RKO (cell line): ENCODE measurements around the gene IQSEC3.

Source experiments
- DNase-seq: peaks from one replicate; pipeline ENCODE4 v3.0.0-alpha.2; 2016; ENCODE audit warnings: low spot score

IQSEC3 gene

GRCh38 chr12:138898-139534, 72.4 kb downstream of the IQSEC3 start:
- DNase-seq = no peak

- no peak for DNase-seq
Measured at GRCh38 chr12:139585-139984, 73.0 kb downstream of the IQSEC3 start.

- no peak for DNase-seq
Measured at GRCh38 chr12:140162-140561, 73.6 kb downstream of the IQSEC3 start.

GRCh38 chr12:143964-144649, 77.5 kb downstream of the IQSEC3 start:
- DNase-seq = no peak

- DNase-seq = no peak
Measured at GRCh38 chr12:144650-145284, 78.2 kb downstream of the IQSEC3 start.

- DNase-seq = no peak
Measured at GRCh38 chr12:145369-145960, 78.9 kb downstream of the IQSEC3 start.

- DNase-seq = no peak
Measured at GRCh38 chr12:147242-147641, 80.7 kb downstream of the IQSEC3 start.

GRCh38 chr12:148676-149416, 82.3 kb downstream of the IQSEC3 start:
- no peak for DNase-seq

GRCh38 chr12:151579-151978, 85.0 kb downstream of the IQSEC3 start:
- no peak for DNase-seq

GRCh38 chr12:152440-152839, 85.9 kb downstream of the IQSEC3 start:
- no peak for DNase-seq

GRCh38 chr12:153080-153746, 86.6 kb downstream of the IQSEC3 start:
- peak; percentile 69 for DNase-seq

- DNase-seq = no peak
Measured at GRCh38 chr12:154058-154457, 87.5 kb downstream of the IQSEC3 start.

GRCh38 chr12:155006-155405, 88.4 kb downstream of the IQSEC3 start:
- DNase-seq = no peak

GRCh38 chr12:155646-156045, 89.1 kb downstream of the IQSEC3 start:
- DNase-seq = no peak

GRCh38 chr12:156945-157344, 90.4 kb downstream of the IQSEC3 start:
- no peak for DNase-seq

- DNase-seq = no peak
Measured at GRCh38 chr12:157644-158043, 91.1 kb downstream of the IQSEC3 start.

- no peak for DNase-seq
Measured at GRCh38 chr12:159156-159782, 92.7 kb downstream of the IQSEC3 start.

GRCh38 chr12:160858-161257, 94.3 kb downstream of the IQSEC3 start:
- DNase-seq = no peak

- no peak for DNase-seq
Measured at GRCh38 chr12:161823-162222, 95.3 kb downstream of the IQSEC3 start.

- DNase-seq = no peak
Measured at GRCh38 chr12:162467-163307, 96.1 kb downstream of the IQSEC3 start.
